ENCODE results near the gene SESN1.

The SESN1 gene

GRCh38 chr6:109059571-109060021 lies 35.0 kb downstream of the SESN1 start:
- TF ChIP-seq Cebpa-rat (IDR thresholded peaks at IDR 0.05), result no peak
- Histone ChIP-seq H3K9me3 (replicated peaks in 1 of 11) (no peaks in the 10 kb centered on the region), H3K4me2 (peak overlapping the region; percentile 7 to 83 (median 50); a peak in 20 of 22 replicates), H4K20me1 (no peaks in the 10 kb centered on the region), H3K27me3 (no peaks in the 10 kb centered on the region), H3K4me3 (no peak overlapping the region), H3K4me1 (peaks cover 10 to 50% (median 20%) of the 10 kb centered on the region in 10 experiments; a peak in 19 of 20 replicates), H3K36me3 (no peaks in the 10 kb centered on the region), H3K9ac (peak overlapping the region in 5 of 11 experiments; percentile 7 to 33 (median 17); a peak in 4 of 22 replicates), H3K27ac (peak overlapping the region in 7 of 11 experiments; percentile 6 to 66 (median 54); a peak in 11 of 22 replicates)

- H3K9ac ChIP-seq, result peak overlapping the region in 4 of 11 experiments; percentile 7 to 32 (median 16); a peak in 2 of 22 replicates
- no peaks in the 10 kb centered on the region for H3K9me3 ChIP-seq (replicated peaks in 1 of 11)
- peak overlapping the region; percentile 7 to 83 (median 50); a peak in 18 of 22 replicates for H3K4me2 ChIP-seq
- no peaks in the 10 kb centered on the region for H4K20me1 ChIP-seq
- H3K27me3 ChIP-seq, result no peaks in the 10 kb centered on the region
- H3K4me1 ChIP-seq, result peaks cover 10 to 50% (median 20%) of the 10 kb centered on the region in 10 experiments; a peak in 19 of 20 replicates
- peak overlapping the region in 7 of 11 experiments; percentile 6 to 66 (median 54); a peak in 11 of 22 replicates for H3K27ac ChIP-seq
- H3K4me3 ChIP-seq, result no peak overlapping the region
- no peak for TF ChIP-seq Cebpa-rat (IDR thresholded peaks at IDR 0.05)
- no peaks in the 10 kb centered on the region for H3K36me3 ChIP-seq
Observed at GRCh38 chr6:109059153-109059552, 35.5 kb downstream of the SESN1 start.

- Histone ChIP-seq H3K4me3 (no peak overlapping the region), H3K4me2 (peak overlapping the region in 5 of 11 experiments; percentile 25 to 77 (median 60); a peak in 9 of 22 replicates), H3K9ac (no peak overlapping the region; a peak in 1 of 22 replicates), H3K27ac (peak overlapping the region in 3 of 11 experiments; percentile 12 to 45 (median 42); a peak in 4 of 22 replicates), H3K4me1 (peaks cover 10 to 50% (median 20%) of the 10 kb centered on the region in 10 experiments; a peak in 19 of 20 replicates), H3K27me3 (no peaks in the 10 kb centered on the region), H3K36me3 (no peaks in the 10 kb centered on the region), H3K9me3 (replicated peaks in 1 of 11) (no peaks in the 10 kb centered on the region), H4K20me1 (no peaks in the 10 kb centered on the region)
- TF ChIP-seq Cebpa-rat (IDR thresholded peaks at IDR 0.05), result no peak
Observed at GRCh38 chr6:109058620-109059019, 36.0 kb downstream of the SESN1 start.

- no peak for TF ChIP-seq Cebpa-rat (IDR thresholded peaks at IDR 0.05)
- Histone ChIP-seq H4K20me1 (no peaks in the 10 kb centered on the region), H3K4me1 (peaks cover 16 to 68% (median 31%) of the 10 kb centered on the region in 10 experiments), H3K9me3 (replicated peaks in 1 of 11) (no peaks in the 10 kb centered on the region), H3K27me3 (no peaks in the 10 kb centered on the region), H3K4me2 (peak overlapping the region in 4 of 11 experiments; percentile 22 to 58 (median 40); a peak in 6 of 22 replicates), H3K36me3 (no peaks in the 10 kb centered on the region), H3K4me3 (no peak overlapping the region), H3K9ac (no peak overlapping the region), H3K27ac (no peak overlapping the region)
Observed at GRCh38 chr6:109056661-109057060, 38.0 kb downstream of the SESN1 start.

GRCh38 chr6:109055771-109056235 lies 38.8 kb downstream of the SESN1 start:
- no peaks in the 10 kb centered on the region for H3K27me3 ChIP-seq
- H3K27ac ChIP-seq, result 0 out of 22 replicates have a peak overlapping the region, but pooled peaks of 1 of the 11 experiments have one; percentile 3
- TF ChIP-seq Cebpa-rat (IDR thresholded peaks at IDR 0.05), result no peak
- no peaks in the 10 kb centered on the region for H3K36me3 ChIP-seq
- peaks cover 16 to 68% (median 31%) of the 10 kb centered on the region in 10 experiments for H3K4me1 ChIP-seq
- no peaks in the 10 kb centered on the region for H4K20me1 ChIP-seq
- no peak overlapping the region for H3K4me3 ChIP-seq
- no peaks in the 10 kb centered on the region for H3K9me3 ChIP-seq (replicated peaks in 1 of 11)
- H3K9ac ChIP-seq, result no peak overlapping the region
- H3K4me2 ChIP-seq, result peak overlapping the region in 5 of 11 experiments; percentile 17 to 58 (median 33); a peak in 9 of 22 replicates

GRCh38 chr6:109053336-109053735 lies 41.3 kb downstream of the SESN1 start:
- Histone ChIP-seq H3K4me2 (peak overlapping the region in 2 of 11 experiments; percentile 8 to 40; a peak in 1 of 22 replicates), H4K20me1 (no peaks in the 10 kb centered on the region), H3K9me3 (replicated peaks in 1 of 11) (peaks cover 2 to 10% (median 9%) of the 10 kb centered on the region in 11 experiments; a peak in 16 of 22 replicates), H3K27me3 (no peaks in the 10 kb centered on the region), H3K36me3 (peaks cover 0 to 6% (median 0%) of the 10 kb centered on the region in 11 experiments; a peak in 2 of 22 replicates), H3K9ac (no peak overlapping the region), H3K4me1 (peaks cover 4 to 51% (median 16%) of the 10 kb centered on the region in 10 experiments; a peak in 17 of 20 replicates), H3K4me3 (no peak overlapping the region), H3K27ac (no peak overlapping the region)
- no peak for TF ChIP-seq Cebpa-rat (IDR thresholded peaks at IDR 0.05)

- no peak for TF ChIP-seq Cebpa-rat (IDR thresholded peaks at IDR 0.05)
- Histone ChIP-seq H3K4me2 (peak overlapping the region in 6 of 11 experiments; percentile 3 to 40 (median 16); a peak in 8 of 22 replicates), H3K27ac (no peak overlapping the region), H3K27me3 (no peaks in the 10 kb centered on the region), H3K9ac (no peak overlapping the region), H3K36me3 (peaks cover 0 to 6% (median 0%) of the 10 kb centered on the region in 11 experiments; a peak in 2 of 22 replicates), H3K4me3 (no peak overlapping the region), H3K4me1 (peaks cover 3 to 47% (median 15%) of the 10 kb centered on the region in 10 experiments; a peak in 17 of 20 replicates), H3K9me3 (replicated peaks in 1 of 11) (peaks cover 5 to 14% (median 13%) of the 10 kb centered on the region in 11 experiments; a peak in 16 of 22 replicates), H4K20me1 (no peaks in the 10 kb centered on the region)
Observed at GRCh38 chr6:109052852-109053251, 41.8 kb downstream of the SESN1 start.

GRCh38 chr6:109052018-109052651 lies 42.5 kb downstream of the SESN1 start:
- TF ChIP-seq Cebpa-rat (IDR thresholded peaks at IDR 0.05), result no peak

More at GRCh38 chr6:109052018-109052651, 42.5 kb downstream of the SESN1 start:
- Histone ChIP-seq H3K27ac (no peak overlapping the region), H3K9me3 (replicated peaks in 1 of 11) (peaks cover 5 to 14% (median 13%) of the 10 kb centered on the region in 11 experiments; a peak in 16 of 22 replicates), H3K27me3 (no peaks in the 10 kb centered on the region), H3K4me2 (peak overlapping the region in 8 of 11 experiments; percentile 2 to 40 (median 12); a peak in 9 of 22 replicates), H3K4me1 (peaks cover 3 to 39% (median 15%) of the 10 kb centered on the region in 10 experiments; a peak in 17 of 20 replicates), H4K20me1 (no peaks in the 10 kb centered on the region), H3K4me3 (no peak overlapping the region), H3K9ac (no peak overlapping the region), H3K36me3 (peaks cover 0 to 6% (median 0%) of the 10 kb centered on the region in 11 experiments; a peak in 2 of 22 replicates)
